ENCODE measurements around the gene CAMSAP1.

DNA sequence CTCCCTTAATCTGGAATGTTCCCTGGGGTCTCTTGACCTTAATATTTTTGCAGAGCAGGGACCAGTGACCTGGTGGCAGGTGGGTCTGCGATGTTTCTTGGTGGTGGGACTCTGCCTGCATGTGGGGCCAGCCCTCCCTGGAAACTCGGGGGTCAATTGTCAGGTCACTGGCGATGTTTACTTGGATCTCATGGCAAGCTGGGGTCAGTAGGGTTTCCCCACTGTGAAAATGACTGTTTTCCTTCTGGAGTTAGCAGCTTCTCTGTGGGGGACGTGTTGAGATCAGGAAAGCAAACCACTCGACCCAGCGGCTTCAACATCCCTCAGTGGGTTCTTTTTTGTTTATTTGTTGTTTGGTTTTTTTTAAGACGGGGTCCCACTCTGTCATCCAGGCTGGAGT, 131.4 kb downstream of the CAMSAP1 start:
- TF ChIP-seq, protein P1, sequence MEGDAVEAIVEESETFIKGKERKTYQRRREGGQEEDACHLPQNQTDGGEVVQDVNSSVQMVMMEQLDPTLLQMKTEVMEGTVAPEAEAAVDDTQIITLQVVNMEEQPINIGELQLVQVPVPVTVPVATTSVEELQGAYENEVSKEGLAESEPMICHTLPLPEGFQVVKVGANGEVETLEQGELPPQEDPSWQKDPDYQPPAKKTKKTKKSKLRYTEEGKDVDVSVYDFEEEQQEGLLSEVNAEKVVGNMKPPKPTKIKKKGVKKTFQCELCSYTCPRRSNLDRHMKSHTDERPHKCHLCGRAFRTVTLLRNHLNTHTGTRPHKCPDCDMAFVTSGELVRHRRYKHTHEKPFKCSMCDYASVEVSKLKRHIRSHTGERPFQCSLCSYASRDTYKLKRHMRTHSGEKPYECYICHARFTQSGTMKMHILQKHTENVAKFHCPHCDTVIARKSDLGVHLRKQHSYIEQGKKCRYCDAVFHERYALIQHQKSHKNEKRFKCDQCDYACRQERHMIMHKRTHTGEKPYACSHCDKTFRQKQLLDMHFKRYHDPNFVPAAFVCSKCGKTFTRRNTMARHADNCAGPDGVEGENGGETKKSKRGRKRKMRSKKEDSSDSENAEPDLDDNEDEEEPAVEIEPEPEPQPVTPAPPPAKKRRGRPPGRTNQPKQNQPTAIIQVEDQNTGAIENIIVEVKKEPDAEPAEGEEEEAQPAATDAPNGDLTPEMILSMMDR (conservative IDR thresholded peaks at IDR 0.05) = no peak
- TF ChIP-seq EZH2 (IDR thresholded peaks at IDR 0.05; ENCODE audit: low read depth) = no peak

Measured in PC-9 (cell line).